ENCODE data around the gene MRPL44. TPM values are rescaled to one million over a fixed set of nuclear protein-coding genes. Genes with fewer than 3 reads are reported as not detected.
"Not testable (repeated sequence)": the region's sequence is repeated elsewhere in the genome, so short reads cannot be mapped to it uniquely, and the experiment has no call there.

The MRPL44 gene
- total RNA-seq, 1 experiment from 2014 or later, result 39.9 TPM

DNA sequence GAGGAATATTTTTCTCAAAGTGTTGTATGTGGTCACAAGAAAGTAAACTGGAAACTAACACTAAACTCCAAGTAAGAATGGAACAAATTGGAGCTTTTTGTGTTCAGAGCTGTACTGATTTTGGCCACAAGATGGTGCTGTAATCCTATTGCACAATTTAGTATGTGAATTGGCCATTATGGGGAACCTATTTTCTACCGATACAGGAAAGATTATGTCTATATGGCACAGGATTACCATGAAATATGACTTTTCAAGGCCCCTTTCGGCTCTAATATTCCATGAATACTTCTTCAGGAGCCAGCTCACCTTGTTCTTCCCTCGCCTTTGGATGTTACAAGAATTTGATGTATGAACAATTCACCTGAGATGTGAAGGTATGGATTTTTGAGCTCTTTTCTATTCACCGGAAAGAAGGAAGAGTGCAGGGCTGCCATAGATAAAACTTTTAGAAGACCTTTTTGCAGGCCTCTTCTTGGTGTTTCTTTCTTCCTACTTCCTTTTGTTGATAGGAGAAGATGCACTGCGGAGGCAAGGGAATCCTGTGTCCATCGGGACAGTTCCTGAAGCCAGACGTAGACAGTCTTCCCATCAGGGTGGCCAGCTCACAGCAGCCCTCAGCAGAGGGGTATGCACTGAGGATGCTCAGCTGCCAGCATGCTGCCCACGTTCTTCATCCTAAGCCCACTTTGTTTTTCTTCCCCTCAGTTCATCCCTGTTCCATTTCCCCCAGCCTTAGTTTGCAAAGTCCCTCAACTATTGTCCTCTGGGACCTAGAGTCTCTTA, 13.3 kb downstream of the MRPL44 start:
- peak; percentile 34 for DNase-seq (ENCODE audit: low spot score)

DNA sequence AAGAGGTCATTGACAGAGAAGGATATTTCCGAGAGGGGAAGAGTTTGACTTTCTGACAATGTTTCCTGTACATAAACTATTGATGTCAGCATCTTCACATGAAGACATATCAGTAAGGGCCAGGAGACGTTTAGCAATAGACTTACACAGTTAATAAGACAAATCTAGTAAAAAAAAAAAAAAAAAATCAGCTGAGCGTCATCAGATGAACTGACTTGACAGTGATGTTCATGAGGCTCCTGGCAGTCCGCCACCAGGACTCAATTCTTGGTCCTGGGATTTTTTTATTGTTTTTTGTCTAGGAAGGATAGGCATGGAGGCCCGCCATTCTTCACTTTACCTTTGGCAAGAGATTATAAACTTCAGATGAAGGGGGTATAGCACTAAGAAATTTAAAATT, 14.5 kb downstream of the MRPL44 start:
- no peak for DNase-seq (ENCODE audit: low spot score)

DNA sequence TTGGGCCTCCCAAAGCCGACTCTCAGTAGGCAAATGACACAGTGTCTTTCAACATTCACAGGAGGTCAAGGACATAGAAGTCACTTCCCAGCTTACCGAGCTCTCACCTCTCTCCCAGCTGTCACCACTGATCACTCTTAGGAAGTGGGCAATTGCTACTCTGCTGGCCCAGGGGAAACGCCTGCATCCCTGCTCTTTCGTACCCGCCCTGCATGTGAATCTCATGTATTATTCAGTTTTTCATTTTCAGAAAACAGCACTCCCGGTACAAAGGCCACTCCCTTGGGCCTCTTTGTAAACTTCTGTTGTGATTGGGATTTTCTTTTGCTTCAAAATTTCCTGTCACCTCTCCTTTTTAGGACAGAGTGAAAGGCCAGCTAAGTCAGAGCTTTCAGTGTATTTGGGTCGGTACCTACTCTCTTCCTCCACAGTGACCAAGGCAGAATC, 15.4 kb downstream of the MRPL44 start:
- DNase-seq (ENCODE audit: low spot score), result no peak

DNA sequence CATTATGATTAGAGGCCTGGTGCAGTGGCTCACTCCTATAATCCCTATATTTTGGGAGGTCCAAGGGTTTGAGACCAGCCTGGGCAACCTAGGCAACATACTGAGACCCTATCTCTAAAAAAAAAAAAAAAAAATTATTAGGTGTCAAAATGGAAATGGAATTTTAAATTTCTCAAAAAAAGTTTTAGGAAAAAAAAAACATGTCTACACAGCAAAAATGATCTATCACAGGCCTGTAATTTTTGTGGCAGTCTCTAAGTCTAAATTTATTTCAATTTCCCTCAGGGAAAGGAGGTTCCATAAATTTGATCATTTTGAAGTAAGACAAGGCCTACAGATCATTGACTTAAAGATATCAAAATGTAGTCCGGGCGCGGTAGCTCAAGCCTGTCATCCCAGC, 16.3 kb downstream of the MRPL44 start:
- DNase-seq (ENCODE audit: low spot score), result no peak

DNA sequence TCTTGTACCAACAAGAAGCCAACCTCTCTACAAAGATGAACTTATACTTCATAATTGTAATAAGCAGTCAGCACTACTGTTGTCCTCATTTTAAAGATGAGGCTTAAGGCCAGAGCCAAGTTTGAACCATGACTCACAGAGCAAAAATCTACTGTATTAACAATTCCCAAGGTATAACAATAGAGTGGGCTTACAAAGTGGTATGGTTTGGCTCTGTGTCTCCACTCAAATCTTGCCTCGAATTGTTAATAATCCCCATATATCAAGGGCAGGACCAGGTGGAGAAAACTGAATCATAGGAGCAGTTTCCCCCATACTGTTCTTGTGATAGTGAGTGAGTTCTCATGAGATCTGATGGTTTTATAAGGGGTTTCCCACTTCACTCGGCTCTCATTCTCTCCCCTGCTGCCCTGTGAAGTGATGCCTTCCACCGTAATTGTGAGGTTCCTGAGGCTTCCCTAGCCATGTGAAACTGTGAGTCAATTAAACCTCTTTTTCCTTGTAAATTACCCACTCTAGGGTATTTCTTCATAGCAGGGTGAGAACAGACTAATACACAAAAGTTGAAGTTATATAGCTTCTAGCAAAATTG, 19.5 kb downstream of the MRPL44 start:
- DNase-seq (ENCODE audit: low spot score), result no peak

DNA sequence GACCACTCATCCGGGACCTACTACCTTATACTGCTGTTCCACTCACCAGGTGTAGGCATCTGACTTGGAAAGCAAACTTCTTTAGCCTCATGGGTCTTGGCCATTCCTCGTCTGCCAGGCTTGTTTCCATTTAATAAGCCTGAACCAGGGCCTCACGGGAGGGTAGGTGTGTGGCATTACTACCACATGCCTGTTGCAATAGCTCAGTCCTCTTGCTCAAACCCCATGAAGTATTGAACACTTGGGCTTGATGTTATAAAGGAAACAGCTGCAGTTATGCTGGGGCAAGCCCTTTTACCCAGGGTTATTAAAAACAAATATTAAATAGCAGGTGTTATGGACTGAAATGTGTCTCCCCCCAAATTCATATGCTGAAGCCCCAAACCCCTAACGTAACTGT, 21.2 kb downstream of the MRPL44 start:
- DNase-seq (ENCODE audit: low spot score), result no peak

DNA sequence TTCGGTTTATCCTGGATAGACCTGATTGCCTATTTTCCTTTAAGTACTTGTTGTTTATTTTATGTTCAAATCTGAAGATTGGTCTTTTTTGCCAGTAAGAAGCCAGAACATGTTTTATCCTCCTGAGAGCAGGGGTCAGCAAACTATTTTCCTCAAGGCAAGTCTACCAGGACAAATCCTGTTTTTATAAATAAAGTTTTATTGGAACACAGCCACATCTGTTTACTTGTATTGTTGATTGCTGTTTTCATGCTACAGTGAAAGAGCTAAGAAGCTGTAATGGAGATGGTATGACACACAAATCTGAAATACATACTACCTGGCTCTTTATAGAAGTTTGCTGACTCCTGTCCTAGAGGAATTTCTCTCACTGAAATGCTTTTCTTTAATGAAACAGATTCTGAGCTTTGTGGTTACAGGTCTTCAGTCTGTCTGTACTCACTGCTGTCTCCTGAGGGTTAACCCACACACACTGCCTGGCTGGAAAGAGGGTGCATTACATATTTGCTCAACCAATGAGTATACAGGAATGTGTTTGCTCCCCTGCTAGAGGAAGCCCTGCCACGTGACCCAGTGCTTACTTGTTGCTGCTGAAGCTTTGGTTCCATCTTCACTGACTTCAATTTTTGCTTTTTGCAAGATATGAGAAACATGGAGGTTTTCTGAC, 22.6 kb downstream of the MRPL44 start:
- DNase-seq (ENCODE audit: low spot score), result no peak

DNA sequence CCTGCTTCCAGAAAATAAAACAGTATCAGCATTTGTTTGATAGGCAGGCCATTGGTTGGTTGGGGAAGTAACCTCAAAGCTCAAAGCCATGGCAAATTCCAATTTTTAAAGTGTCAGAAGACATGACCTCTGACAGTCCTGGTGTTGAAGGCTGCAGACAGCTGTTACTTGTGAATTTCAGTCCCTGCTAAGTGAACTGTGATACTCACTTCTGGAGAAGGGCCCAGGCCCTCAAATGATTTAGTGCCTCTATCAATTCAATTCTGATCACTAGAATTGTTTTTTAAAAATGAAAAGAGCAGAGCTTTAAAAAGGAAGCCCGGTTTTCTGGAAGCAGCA, 23.1 kb downstream of the MRPL44 start:
- no peak for DNase-seq (ENCODE audit: low spot score)

DNA sequence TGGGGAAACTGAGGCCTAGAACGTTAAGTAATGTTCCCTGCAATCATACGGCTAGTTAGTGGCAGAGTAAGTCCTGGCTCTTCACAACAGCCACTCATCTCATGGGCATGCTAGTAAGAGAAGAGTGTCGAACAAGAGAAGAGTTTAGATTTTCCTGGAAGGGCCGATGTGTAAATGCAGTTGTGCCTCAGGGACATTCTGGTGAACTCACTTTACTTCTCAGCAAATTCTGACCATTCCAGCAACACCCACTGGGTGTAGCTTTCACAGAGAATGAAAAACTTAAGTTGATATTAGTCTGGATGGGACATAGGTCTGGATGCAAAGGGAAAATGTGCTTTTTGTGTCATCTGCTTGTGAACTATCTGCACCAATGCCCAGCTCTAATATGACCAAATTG, 23.5 kb downstream of the MRPL44 start:
- DNase-seq (ENCODE audit: low spot score), result no peak

DNA sequence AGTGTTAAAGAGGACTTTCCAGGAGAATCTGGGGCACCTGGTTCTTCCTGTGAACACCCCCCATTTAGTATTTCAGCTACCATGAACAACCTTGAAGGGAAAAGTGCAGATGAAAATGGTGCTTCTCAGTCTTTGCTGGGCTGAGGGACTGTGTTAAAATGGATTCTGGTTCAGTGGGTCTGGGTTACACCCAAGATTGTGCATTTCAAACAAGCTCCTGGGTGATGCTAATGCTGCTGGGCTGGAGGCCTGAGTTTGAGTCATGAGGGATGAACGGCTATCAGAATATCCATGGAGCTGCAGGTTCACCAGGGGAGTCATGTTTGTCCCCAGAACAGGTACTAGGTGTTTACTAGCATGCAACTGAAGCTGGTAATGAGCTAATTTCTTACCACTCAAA, 24.0 kb downstream of the MRPL44 start:
- no peak for DNase-seq (ENCODE audit: low spot score)

DNA sequence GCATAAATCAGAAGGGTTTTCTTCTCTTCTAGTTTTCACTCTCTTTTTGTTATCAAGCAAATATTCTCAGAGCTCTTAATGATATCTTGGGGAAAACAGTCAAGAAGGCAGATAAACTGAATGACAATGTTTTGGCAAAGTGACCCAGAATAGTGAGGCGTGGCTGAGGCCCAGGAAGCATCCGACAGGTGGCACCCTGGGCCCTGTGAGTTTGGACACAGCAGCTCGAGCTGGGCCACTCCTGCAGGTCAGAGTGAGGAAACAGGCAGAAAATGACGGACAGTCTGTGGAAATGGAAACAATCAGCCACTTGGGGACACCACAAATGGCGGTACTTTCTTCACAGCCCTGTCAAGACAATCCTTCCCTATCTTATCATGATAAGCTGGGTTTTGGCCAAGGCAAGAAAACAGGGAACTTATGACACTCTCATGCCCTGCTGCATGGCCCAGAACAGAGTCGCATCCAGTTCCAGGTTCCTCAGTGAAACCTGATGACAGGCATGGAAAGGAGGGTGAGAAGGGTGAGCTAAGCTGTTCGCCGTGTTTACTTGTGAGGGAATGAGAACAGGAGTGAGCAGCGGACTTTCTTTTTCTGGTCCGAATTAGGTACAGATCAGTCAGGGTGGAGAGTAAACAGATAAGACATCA, 32.1 kb downstream of the MRPL44 start:
- DNase-seq (ENCODE audit: low spot score), result no peak

DNA sequence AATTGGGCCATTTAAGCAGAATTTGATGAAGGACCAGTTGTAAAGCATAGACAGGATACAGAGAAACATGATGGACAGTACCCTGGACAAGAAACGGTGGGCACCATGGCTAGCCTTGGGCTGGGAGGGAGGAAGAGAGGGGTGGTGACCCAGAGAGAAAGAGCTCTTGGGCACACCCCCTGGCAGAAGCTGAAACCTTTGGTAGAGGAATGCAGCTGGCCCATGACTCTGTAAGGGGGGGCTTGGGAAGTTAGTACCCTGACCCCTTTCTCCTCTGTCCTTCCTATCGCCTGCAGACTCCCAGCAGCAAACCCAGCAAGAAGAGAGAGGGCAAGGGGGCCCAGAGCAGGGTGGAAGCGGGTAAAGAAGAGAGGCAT, 32.6 kb downstream of the MRPL44 start:
- no peak for DNase-seq (ENCODE audit: low spot score)

DNA sequence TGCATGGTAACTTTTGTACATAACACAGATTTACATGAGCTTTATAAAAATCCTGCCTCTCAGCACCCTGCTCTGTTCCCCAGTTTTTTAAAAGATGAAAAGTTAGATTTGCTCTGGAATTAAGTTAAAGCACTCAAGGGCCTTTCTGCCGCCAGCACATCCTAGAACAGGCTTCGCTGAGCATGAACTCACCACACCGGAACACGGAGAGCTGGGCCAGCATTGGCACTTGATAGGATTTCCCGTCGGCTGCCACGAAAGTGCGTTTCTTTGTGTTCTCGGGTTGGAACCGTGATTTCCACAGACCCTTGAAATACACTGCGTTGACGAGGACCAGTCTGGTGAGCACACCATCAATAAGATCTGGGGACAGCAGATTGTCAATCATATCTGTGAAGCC, 34.3 kb downstream of the MRPL44 start:
- DNase-seq (ENCODE audit: low spot score), result no peak

DNA sequence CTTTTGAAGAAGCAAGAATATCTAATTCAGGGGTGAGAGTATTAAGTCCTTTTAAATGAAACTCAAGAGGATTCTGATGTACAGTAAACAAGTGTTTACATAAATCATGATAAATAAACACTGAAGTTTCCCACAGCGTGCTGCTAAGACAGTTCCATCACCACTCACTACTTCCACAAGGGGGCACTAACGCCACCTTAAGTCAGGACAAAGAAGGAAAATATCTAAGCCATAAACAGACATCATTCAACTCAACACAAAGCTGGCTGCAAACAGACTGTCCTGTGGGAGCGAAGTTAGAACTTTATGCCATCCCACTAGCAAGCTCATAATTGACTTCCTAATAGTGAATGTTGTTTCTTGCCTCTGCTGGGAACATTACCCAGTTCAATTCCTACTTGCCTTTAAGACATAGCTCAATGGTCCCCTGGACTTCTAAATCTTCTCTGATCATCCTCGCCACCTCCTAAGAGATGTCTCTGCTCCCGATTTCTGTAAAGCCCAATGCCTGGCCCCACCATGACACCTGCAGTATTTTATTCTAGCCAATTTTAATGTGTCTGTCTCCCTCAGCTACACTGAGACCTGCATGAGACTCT, 36.5 kb downstream of the MRPL44 start:
- DNase-seq (ENCODE audit: low spot score), result peak; percentile 79

DNA sequence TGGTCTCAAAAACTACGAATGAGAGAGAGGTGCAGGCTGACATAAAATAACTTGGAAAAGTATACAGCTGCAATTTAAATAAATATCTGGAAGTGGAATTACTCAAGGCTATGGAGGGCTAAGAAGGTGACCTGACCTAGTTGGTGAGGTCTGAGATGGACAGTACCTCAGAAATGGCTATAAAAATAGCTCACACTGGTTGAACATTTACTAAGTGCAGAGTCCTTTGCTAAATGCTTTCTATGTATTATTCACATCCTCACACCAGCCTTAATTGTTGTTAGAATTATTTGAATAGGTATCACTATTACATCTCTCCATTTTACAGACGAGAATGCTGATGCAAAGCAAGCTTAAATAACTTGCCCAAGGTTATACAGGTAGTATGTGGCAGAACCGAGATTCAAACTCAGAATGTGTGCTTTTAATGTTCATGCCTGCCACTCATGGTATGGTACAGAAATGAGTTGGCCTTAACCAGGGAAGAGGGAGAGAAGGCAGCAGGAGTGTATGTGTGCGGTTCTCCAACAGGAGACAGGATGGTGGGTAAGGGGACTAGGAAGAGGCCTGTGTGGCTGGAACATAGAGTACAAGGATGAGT, 37.4 kb downstream of the MRPL44 start:
- no peak for DNase-seq (ENCODE audit: low spot score)

DNA sequence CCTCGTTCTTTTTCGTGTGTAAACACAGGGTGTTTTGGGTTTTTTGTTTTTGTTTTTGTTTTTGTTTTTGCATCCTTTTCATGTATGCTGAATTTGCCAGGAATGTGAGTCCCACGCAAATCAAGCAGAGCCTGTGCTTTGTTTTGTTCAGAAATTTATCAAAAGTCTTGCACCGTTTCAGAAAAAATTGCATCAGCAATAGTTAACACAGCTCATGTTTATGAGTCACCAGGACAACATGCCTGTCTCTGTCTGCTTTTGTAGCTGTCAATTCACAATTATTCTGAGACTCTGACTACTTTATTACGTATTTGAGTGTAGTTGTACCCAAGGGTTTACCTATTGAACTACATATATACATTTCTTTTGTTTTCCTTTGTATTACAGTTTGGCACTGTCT, 38.3 kb downstream of the MRPL44 start:
- DNase-seq (ENCODE audit: low spot score), result peak; percentile 25

DNA sequence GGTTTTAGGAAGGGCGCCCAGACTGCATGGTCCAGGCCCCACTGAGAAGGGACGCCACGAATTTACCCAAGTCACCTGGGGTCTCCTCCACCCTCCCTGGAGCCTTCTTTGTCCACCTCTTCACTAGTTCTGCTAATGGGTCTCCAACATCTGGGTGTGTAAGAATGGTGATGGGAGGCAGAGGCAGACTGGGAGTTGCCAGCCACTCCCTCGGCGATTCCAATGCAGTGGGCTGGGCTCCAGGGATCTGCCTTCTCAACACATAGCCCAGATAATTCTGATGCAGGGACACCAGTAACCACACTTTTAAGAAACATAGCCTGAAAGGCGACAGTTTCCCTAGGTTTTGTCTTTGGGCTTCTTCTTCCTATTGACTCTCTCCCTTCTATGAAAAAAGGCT, 39.1 kb downstream of the MRPL44 start:
- DNase-seq (ENCODE audit: low spot score), result no peak

DNA sequence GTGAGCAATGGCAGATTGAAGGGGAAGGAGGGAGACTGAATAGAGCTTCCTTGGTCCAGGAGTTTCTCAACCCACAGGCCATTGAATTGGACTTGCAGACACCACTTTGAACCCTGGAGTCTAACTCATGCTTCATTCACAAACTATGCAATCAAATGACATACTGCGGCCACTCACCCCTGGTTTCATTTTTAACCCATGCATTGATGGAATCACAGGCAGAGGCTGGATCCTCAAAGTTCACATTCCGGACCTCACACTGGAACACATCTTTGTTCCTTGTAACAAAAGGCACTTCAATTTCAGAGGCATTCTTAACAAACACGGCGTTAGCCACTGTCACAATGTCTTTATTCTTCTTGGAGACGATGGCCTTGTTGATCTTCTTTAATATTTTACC, 40.7 kb downstream of the MRPL44 start:
- DNase-seq (ENCODE audit: low spot score), result no peak

DNA sequence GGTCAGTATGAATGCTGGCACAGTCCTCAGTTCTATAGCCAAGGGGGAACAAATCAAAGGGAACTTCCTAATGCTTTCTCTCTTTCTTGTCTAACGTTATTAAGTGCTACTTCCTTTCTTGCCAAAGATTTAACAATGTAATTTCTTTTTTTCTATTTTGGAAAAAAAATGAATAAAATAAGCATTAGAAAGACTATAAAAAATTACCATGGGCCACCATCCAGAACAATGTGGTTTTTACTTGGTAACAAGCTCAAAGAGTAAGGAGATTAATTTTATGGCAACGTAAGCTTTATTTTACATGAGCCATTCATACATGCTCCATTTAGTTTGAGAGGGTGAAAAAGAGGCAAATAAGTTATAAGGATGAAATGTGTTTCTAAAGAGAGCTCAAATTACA, 41.7 kb downstream of the MRPL44 start:
- DNase-seq (ENCODE audit: low spot score), result no peak

DNA sequence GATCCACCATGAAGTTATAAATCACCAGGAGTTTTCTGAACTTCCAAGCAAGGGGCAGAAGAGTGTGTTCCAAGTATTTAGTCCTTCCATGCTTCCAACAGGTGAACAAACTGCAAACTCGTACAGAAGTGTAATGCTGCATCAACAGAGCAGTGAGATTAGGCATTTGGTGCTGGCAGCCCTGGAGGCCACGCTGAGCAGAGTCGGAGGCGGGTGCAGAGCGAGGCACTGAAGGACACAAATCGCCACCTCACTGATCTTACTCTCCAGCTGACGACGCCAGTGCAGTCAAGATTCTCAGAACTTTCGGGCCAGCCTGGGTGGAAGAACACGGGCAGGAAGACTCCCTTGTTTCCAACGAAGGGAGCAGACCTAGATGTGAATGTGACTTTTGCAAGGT, 42.6 kb downstream of the MRPL44 start:
- no peak for DNase-seq (ENCODE audit: low spot score)

DNA sequence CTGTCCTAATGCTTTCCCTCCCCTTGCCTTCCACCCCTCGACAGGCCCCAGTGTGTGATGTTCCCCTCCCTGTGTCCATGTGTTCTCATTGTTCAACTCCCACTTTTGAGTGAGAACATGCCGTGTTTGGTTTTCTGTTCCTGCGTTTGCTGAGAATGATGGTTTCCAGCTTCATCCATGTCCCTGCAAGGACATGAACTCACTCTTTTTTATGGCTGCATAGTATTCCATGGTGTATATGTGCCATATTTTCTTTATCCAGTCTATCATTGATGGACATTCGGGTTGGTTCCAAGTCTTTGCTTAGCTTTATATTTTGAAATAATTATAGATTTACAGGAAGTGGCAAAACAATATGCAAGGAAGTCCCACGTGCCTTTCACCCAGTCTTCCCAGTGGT, 43.4 kb downstream of the MRPL44 start:
- not testable (repeated sequence) for DNase-seq (ENCODE audit: low spot score)

DNA sequence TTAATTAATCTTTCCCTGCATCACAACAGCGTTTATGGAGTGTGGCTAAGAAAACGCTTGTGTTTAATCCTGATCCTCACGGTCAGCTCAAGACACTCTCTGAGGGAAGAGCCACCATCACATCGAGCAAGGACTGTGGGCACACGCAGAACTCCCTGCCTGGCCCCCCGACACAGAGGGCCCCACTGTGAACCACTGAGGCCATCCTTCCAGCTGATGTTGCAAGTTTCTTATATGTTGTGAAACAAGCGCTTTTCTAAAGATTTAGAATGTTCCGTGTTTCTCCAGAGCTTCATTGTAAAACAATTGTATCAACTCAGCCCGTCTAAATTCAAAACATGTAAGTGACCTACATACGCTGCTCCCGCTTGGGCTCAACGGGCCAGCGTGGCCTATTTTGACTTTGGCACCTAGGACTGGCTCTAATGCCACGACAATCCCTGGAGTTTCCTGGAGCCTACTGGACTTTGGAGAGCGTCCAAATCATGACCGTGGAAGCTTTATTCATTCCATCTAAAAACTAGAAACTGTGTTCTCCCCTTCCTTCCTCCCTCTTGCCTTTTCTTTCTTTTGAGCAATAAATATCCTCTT, 46.9 kb downstream of the MRPL44 start:
- DNase-seq (ENCODE audit: low spot score), result no peak

Measured in H4 (cell line).